HepG2 (cell line): ENCODE results near the gene ELMOD3.

Experiments
- ATF7 ChIP-seq, 2 experiments: fragments of 450-650 bp in 1 of 2; sonication (generic) in 1 of 2; formaldehyde crosslinking in 1 of 2; IDR thresholded peaks; 2 replicates each; pipeline versions ENCODE4 v1.4.0 to v1.6.1; 2016 to 2020; ENCODE audit warnings: antibody characterized with exemption in 1 of 2, mild to moderate bottlenecking in 1 of 2, missing genetic modification reagents in 1 of 2
- IRX3 ChIP-seq: sonication (generic); formaldehyde crosslinking; IDR thresholded peaks from 2 replicates; pipeline ENCODE4 v1.8.1; 2023; ENCODE audit warnings: mild to moderate bottlenecking, low read depth, missing genetic modification reagents, borderline replicate concordance
- TARDBP ChIP-seq: sonication (generic); formaldehyde crosslinking; IDR thresholded peaks from 2 replicates; pipeline ENCODE4 v1.8.0; 2022; ENCODE audit warnings: mild to moderate bottlenecking, missing genetic modification reagents
- THAP11 ChIP-seq: IDR thresholded peaks from 2 replicates; pipeline ENCODE4 v1.6.1; 2016; ENCODE audit warnings: missing biosample characterization, missing genetic modification reagents
- ZKSCAN1 ChIP-seq: fragments of 150-350 bp; IDR thresholded peaks from 2 replicates; pipeline ENCODE4 v1.6.1; 2014; ENCODE audit warnings: low read length
- ZNF430 ChIP-seq: sonication (generic); formaldehyde crosslinking; IDR thresholded peaks from 2 replicates; pipeline ENCODE4 v1.9.0; 2021; ENCODE audit warnings: mild to moderate bottlenecking, missing genetic modification reagents
- TF ChIP-seq, protein P1 (sequence below): IDR thresholded peaks from 2 replicates; pipeline ENCODE4 v1.6.1; 2016
- TF ChIP-seq, protein P2 (sequence below): sonication (generic); formaldehyde crosslinking; IDR thresholded peaks from 2 replicates; pipeline ENCODE4 v1.8.1; 2023; ENCODE audit warnings: missing genetic modification reagents, inconsistent platforms, borderline replicate concordance
- TF ChIP-seq, protein P3 (sequence below): IDR thresholded peaks from 2 replicates; pipeline ENCODE4 v1.6.1; 2018; ENCODE audit warnings: missing genetic modification reagents, mild to moderate bottlenecking, missing compliant biosample characterization
- TF ChIP-seq, protein P4 (sequence below): sonication (generic); formaldehyde crosslinking; IDR thresholded peaks from 2 replicates; pipeline ENCODE4 v1.5.1; 2020; ENCODE audit warnings: missing genetic modification reagents, mild to moderate bottlenecking, borderline replicate concordance
- TF ChIP-seq, protein P5 (sequence below): sonication (generic); formaldehyde crosslinking; conservative IDR thresholded peaks from 2 replicates; pipeline ENCODE4 v1.4.0; 2020; ENCODE audit warnings: missing genetic modification reagents
- TF ChIP-seq, protein P6 (sequence below): sonication (generic); formaldehyde crosslinking; IDR thresholded peaks from 2 replicates; pipeline ENCODE4 v1.4.0; 2020; ENCODE audit warnings: missing genetic modification reagents

DNA sequence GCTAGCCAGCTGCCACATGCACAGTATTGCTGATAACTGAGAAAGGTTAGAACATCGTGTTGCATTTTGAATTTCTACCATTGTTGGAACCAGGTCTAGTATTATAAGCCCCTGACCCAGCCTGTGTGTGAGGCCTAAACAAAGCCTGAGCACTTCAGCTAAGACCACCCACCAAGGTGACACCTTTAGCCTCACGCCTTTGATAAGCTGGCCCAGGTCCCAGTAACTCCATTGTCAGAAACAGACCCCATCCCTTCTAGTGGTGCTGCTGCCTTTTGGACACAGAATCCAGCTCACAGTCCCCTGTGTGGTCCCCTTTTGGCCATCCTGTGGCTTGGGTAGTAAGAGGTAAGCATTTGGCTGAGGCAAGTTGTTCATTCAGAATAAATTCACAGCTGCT is 1.6 kb downstream of the ELMOD3 start:
- TF ChIP-seq ZNF430 (CRISPR knock-in tag), result no peak
- TF ChIP-seq, protein P1, sequence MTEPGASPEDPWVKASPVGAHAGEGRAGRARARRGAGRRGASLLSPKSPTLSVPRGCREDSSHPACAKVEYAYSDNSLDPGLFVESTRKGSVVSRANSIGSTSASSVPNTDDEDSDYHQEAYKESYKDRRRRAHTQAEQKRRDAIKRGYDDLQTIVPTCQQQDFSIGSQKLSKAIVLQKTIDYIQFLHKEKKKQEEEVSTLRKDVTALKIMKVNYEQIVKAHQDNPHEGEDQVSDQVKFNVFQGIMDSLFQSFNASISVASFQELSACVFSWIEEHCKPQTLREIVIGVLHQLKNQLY (CRISPR knock-in tag), result no peak
- no peak for TF ChIP-seq ATF7 (IDR thresholded peaks at IDR 0.05)
- TF ChIP-seq ATF7 (CRISPR knock-in tag; IDR thresholded peaks at IDR 0.05), result no peak
- TF ChIP-seq, protein P2, sequence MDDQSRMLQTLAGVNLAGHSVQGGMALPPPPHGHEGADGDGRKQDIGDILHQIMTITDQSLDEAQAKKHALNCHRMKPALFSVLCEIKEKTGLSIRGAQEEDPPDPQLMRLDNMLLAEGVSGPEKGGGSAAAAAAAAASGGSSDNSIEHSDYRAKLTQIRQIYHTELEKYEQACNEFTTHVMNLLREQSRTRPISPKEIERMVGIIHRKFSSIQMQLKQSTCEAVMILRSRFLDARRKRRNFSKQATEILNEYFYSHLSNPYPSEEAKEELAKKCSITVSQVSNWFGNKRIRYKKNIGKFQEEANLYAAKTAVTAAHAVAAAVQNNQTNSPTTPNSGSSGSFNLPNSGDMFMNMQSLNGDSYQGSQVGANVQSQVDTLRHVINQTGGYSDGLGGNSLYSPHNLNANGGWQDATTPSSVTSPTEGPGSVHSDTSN (CRISPR knock-in tag), result no peak
- TF ChIP-seq, protein P3, sequence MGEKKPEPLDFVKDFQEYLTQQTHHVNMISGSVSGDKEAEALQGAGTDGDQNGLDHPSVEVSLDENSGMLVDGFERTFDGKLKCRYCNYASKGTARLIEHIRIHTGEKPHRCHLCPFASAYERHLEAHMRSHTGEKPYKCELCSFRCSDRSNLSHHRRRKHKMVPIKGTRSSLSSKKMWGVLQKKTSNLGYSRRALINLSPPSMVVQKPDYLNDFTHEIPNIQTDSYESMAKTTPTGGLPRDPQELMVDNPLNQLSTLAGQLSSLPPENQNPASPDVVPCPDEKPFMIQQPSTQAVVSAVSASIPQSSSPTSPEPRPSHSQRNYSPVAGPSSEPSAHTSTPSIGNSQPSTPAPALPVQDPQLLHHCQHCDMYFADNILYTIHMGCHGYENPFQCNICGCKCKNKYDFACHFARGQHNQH (CRISPR knock-in tag), result no peak
- TF ChIP-seq, protein P4, sequence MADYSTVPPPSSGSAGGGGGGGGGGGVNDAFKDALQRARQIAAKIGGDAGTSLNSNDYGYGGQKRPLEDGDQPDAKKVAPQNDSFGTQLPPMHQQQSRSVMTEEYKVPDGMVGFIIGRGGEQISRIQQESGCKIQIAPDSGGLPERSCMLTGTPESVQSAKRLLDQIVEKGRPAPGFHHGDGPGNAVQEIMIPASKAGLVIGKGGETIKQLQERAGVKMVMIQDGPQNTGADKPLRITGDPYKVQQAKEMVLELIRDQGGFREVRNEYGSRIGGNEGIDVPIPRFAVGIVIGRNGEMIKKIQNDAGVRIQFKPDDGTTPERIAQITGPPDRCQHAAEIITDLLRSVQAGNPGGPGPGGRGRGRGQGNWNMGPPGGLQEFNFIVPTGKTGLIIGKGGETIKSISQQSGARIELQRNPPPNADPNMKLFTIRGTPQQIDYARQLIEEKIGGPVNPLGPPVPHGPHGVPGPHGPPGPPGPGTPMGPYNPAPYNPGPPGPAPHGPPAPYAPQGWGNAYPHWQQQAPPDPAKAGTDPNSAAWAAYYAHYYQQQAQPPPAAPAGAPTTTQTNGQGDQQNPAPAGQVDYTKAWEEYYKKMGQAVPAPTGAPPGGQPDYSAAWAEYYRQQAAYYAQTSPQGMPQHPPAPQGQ (CRISPR knock-in tag), result no peak
- no peak for TF ChIP-seq IRX3
- TF ChIP-seq TARDBP (CRISPR knock-in tag), result no peak
- TF ChIP-seq, protein P5, sequence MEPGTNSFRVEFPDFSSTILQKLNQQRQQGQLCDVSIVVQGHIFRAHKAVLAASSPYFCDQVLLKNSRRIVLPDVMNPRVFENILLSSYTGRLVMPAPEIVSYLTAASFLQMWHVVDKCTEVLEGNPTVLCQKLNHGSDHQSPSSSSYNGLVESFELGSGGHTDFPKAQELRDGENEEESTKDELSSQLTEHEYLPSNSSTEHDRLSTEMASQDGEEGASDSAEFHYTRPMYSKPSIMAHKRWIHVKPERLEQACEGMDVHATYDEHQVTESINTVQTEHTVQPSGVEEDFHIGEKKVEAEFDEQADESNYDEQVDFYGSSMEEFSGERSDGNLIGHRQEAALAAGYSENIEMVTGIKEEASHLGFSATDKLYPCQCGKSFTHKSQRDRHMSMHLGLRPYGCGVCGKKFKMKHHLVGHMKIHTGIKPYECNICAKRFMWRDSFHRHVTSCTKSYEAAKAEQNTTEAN (CRISPR knock-in tag), result no peak
- no peak for TF ChIP-seq THAP11
- TF ChIP-seq, protein P6, sequence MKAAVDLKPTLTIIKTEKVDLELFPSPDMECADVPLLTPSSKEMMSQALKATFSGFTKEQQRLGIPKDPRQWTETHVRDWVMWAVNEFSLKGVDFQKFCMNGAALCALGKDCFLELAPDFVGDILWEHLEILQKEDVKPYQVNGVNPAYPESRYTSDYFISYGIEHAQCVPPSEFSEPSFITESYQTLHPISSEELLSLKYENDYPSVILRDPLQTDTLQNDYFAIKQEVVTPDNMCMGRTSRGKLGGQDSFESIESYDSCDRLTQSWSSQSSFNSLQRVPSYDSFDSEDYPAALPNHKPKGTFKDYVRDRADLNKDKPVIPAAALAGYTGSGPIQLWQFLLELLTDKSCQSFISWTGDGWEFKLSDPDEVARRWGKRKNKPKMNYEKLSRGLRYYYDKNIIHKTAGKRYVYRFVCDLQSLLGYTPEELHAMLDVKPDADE (CRISPR knock-in tag), result no peak
- TF ChIP-seq ZKSCAN1, result no peak
